ENCODE measurements around the gene RGS3.

The RGS3 gene

GRCh38 chr9:113477661-113478060 is 14.1 kb downstream of the RGS3 start:
- peaks cover 0 to 17% of the 10 kb centered on the region in 2 experiments for H3K27me3 ChIP-seq (ENCODE audit: control insufficient read depth in 1 of 2, insufficient read depth in 1 of 2, low read length in 2 of 2)
- H3K79me1 ChIP-seq (replicated peaks; ENCODE audit: low read length, poor library complexity, severe bottlenecking) = peaks cover 2% of the 10 kb centered on the region
- H3K4me2 ChIP-seq (ENCODE audit: low read length, poor library complexity, severe bottlenecking) = no peak overlapping the region
- no peak overlapping the region for H3K4ac ChIP-seq (ENCODE audit: low read depth in 1 of 2, low read length in 2 of 2)
- H2BK120ac ChIP-seq (ENCODE audit: low read depth, low read length) = no peak overlapping the region
- no peak overlapping the region for H3K18ac ChIP-seq (ENCODE audit: low read depth in 1 of 2, low read length in 2 of 2)
- no peak overlapping the region for H2BK15ac ChIP-seq (ENCODE audit: low read depth, poor library complexity, severe bottlenecking)
- WGBS = 93% methylated on average over 5 of the region's 5 CpGs
- no peak overlapping the region for H2AFZ ChIP-seq (ENCODE audit: low read depth, low read length)
- no peak for DNase-seq
- no peak overlapping the region for H4K8ac ChIP-seq (ENCODE audit: low read length)
- H3K36me3 ChIP-seq (ENCODE audit: control insufficient read depth in 1 of 2, insufficient read depth in 2 of 2, low read depth in 1 of 2, low read length in 2 of 2) = no peaks in the 10 kb centered on the region
- H3K14ac ChIP-seq (ENCODE audit: low read length in 2 of 2) = no peak overlapping the region
- no peak overlapping the region for H3K4me3 ChIP-seq (ENCODE audit: insufficient read depth in 1 of 2, low read depth in 1 of 2, low read length in 2 of 2)
- H3K9ac ChIP-seq (ENCODE audit: low read length) = no peak overlapping the region
- no peak overlapping the region for H2AK5ac ChIP-seq (ENCODE audit: low read length, severe bottlenecking)
- H3K4me1 ChIP-seq (ENCODE audit: control insufficient read depth, insufficient read depth, low read depth, low read length) = peaks cover 2% of the 10 kb centered on the region
- no peak overlapping the region for H4K91ac ChIP-seq (ENCODE audit: low read length)
- no peak overlapping the region for H3K27ac ChIP-seq (ENCODE audit: low read length, poor library complexity, severe bottlenecking)
- H2BK12ac ChIP-seq (ENCODE audit: low read length in 2 of 2) = no peak overlapping the region
- H3K23ac ChIP-seq (ENCODE audit: low read length in 2 of 2) = no peak overlapping the region
- H2BK5ac ChIP-seq (ENCODE audit: low read depth, low read length, poor library complexity, severe bottlenecking) = no peak overlapping the region
- no peaks in the 10 kb centered on the region for H3K9me3 ChIP-seq (ENCODE audit: control insufficient read depth, low read length)

DNA sequence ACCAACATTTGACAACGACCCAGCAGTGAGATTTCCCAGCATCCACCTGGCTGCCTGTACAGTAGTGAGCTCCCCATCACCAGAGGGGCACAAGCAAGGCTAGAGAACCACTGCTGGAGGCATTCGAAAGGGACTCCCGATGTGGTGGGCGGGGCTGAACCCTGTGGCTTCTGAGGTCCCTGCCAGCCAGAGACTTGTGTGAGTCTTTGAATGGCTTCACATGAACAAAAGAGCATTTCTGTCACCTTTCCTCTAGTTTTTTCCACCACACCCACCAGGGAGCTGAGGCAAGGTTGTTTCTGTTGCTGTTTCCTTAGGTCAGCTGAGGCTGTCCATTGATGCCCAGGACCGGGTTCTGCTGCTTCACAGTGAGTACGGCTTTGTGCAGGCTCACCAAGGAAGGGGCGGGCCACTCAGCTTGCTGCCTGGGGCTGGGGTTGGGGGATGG is 15.7 kb downstream of the RGS3 start:
- no peak overlapping the region for H2BK5ac ChIP-seq (ENCODE audit: low read depth, low read length, poor library complexity, severe bottlenecking)
- no peak overlapping the region for H3K14ac ChIP-seq (ENCODE audit: low read length in 2 of 2)
- peaks cover 2% of the 10 kb centered on the region for H3K4me1 ChIP-seq (ENCODE audit: control insufficient read depth, insufficient read depth, low read depth, low read length)
- H3K4me3 ChIP-seq (ENCODE audit: insufficient read depth in 1 of 2, low read depth in 1 of 2, low read length in 2 of 2) = no peak overlapping the region
- H3K27me3 ChIP-seq (ENCODE audit: control insufficient read depth in 1 of 2, insufficient read depth in 1 of 2, low read length in 2 of 2) = peaks cover 0 to 17% of the 10 kb centered on the region in 2 experiments
- DNase-seq = no peak
- no peak overlapping the region for H4K8ac ChIP-seq (ENCODE audit: low read length)
- H2BK15ac ChIP-seq (ENCODE audit: low read depth, poor library complexity, severe bottlenecking) = no peak overlapping the region
- no peak overlapping the region for H3K27ac ChIP-seq (ENCODE audit: low read length, poor library complexity, severe bottlenecking)
- no peak overlapping the region for H3K9ac ChIP-seq (ENCODE audit: low read length)
- H3K18ac ChIP-seq (ENCODE audit: low read depth in 1 of 2, low read length in 2 of 2) = no peak overlapping the region
- no peak overlapping the region for H2BK12ac ChIP-seq (ENCODE audit: low read length in 2 of 2)
- no peak overlapping the region for H3K4ac ChIP-seq (ENCODE audit: low read depth in 1 of 2, low read length in 2 of 2)
- no peaks in the 10 kb centered on the region for H3K9me3 ChIP-seq (ENCODE audit: control insufficient read depth, low read length)
- H3K23ac ChIP-seq (ENCODE audit: low read length in 2 of 2) = no peak overlapping the region
- no peak overlapping the region for H3K4me2 ChIP-seq (ENCODE audit: low read length, poor library complexity, severe bottlenecking)
- no peak overlapping the region for H2AFZ ChIP-seq (ENCODE audit: low read depth, low read length)
- WGBS = 86% methylated on average over 7 of the region's 7 CpGs
- no peak overlapping the region for H4K91ac ChIP-seq (ENCODE audit: low read length)
- H3K79me1 ChIP-seq (replicated peaks; ENCODE audit: low read length, poor library complexity, severe bottlenecking) = peaks cover 2% of the 10 kb centered on the region
- H3K36me3 ChIP-seq (ENCODE audit: control insufficient read depth in 1 of 2, insufficient read depth in 2 of 2, low read depth in 1 of 2, low read length in 2 of 2) = no peaks in the 10 kb centered on the region
- H2AK5ac ChIP-seq (ENCODE audit: low read length, severe bottlenecking) = no peak overlapping the region
- no peak overlapping the region for H2BK120ac ChIP-seq (ENCODE audit: low read depth, low read length)

GRCh38 chr9:113480612-113481011 is 17.1 kb downstream of the RGS3 start:
- Histone ChIP-seq H3K36me3 (ENCODE audit: control insufficient read depth in 1 of 2, insufficient read depth in 2 of 2, low read depth in 1 of 2, low read length in 2 of 2) (no peaks in the 10 kb centered on the region), H3K9me3 (ENCODE audit: control insufficient read depth, low read length) (no peaks in the 10 kb centered on the region), H3K9ac (ENCODE audit: low read length) (no peak overlapping the region), H3K4me1 (ENCODE audit: control insufficient read depth, insufficient read depth, low read depth, low read length) (peaks cover 6% of the 10 kb centered on the region), H2BK120ac (ENCODE audit: low read depth, low read length) (no peak overlapping the region), H2BK15ac (ENCODE audit: low read depth, poor library complexity, severe bottlenecking) (no peak overlapping the region), H3K79me1 (replicated peaks; ENCODE audit: low read length, poor library complexity, severe bottlenecking) (no peaks in the 10 kb centered on the region), H4K91ac (ENCODE audit: low read length) (no peak overlapping the region), H3K23ac (ENCODE audit: low read length in 2 of 2) (no peak overlapping the region), H3K27ac (ENCODE audit: low read length, poor library complexity, severe bottlenecking) (no peak overlapping the region), H3K4ac (ENCODE audit: low read depth in 1 of 2, low read length in 2 of 2) (no peak overlapping the region), H3K14ac (ENCODE audit: low read length in 2 of 2) (no peak overlapping the region), H3K27me3 (ENCODE audit: control insufficient read depth in 1 of 2, insufficient read depth in 1 of 2, low read length in 2 of 2) (peaks cover 0 to 17% of the 10 kb centered on the region in 2 experiments), H3K18ac (ENCODE audit: low read depth in 1 of 2, low read length in 2 of 2) (no peak overlapping the region), H2BK5ac (ENCODE audit: low read depth, low read length, poor library complexity, severe bottlenecking) (no peak overlapping the region), H4K8ac (ENCODE audit: low read length) (no peak overlapping the region), H2BK12ac (ENCODE audit: low read length in 2 of 2) (no peak overlapping the region), H2AK5ac (ENCODE audit: low read length, severe bottlenecking) (no peak overlapping the region), H3K4me3 (ENCODE audit: insufficient read depth in 1 of 2, low read depth in 1 of 2, low read length in 2 of 2) (no peak overlapping the region), H2AFZ (ENCODE audit: low read depth, low read length) (no peak overlapping the region), H3K4me2 (ENCODE audit: low read length, poor library complexity, severe bottlenecking) (no peak overlapping the region)
- 94% methylated on average over 4 of the region's 4 CpGs for WGBS
- no peak for DNase-seq

- H3K18ac ChIP-seq (ENCODE audit: low read depth in 1 of 2, low read length in 2 of 2) = no peak overlapping the region
- H3K4me3 ChIP-seq (ENCODE audit: insufficient read depth in 1 of 2, low read depth in 1 of 2, low read length in 2 of 2) = no peak overlapping the region
- H3K79me1 ChIP-seq (replicated peaks; ENCODE audit: low read length, poor library complexity, severe bottlenecking) = no peaks in the 10 kb centered on the region
- H3K4me1 ChIP-seq (ENCODE audit: control insufficient read depth, insufficient read depth, low read depth, low read length) = peaks cover 8% of the 10 kb centered on the region
- no peak overlapping the region for H3K27ac ChIP-seq (ENCODE audit: low read length, poor library complexity, severe bottlenecking)
- no peaks in the 10 kb centered on the region for H3K9me3 ChIP-seq (ENCODE audit: control insufficient read depth, low read length)
- H3K27me3 ChIP-seq (ENCODE audit: control insufficient read depth in 1 of 2, insufficient read depth in 1 of 2, low read length in 2 of 2) = peaks cover 0 to 17% of the 10 kb centered on the region in 2 experiments
- H2BK120ac ChIP-seq (ENCODE audit: low read depth, low read length) = no peak overlapping the region
- no peak overlapping the region for H2BK5ac ChIP-seq (ENCODE audit: low read depth, low read length, poor library complexity, severe bottlenecking)
- H4K91ac ChIP-seq (ENCODE audit: low read length) = no peak overlapping the region
- no peaks in the 10 kb centered on the region for H3K36me3 ChIP-seq (ENCODE audit: control insufficient read depth in 1 of 2, insufficient read depth in 2 of 2, low read depth in 1 of 2, low read length in 2 of 2)
- H2BK15ac ChIP-seq (ENCODE audit: low read depth, poor library complexity, severe bottlenecking) = no peak overlapping the region
- H4K8ac ChIP-seq (ENCODE audit: low read length) = no peak overlapping the region
- H3K9ac ChIP-seq (ENCODE audit: low read length) = no peak overlapping the region
- H2BK12ac ChIP-seq (ENCODE audit: low read length in 2 of 2) = no peak overlapping the region
- H3K23ac ChIP-seq (ENCODE audit: low read length in 2 of 2) = no peak overlapping the region
- WGBS = 91% methylated on average over 7 of the region's 7 CpGs
- no peak overlapping the region for H3K4ac ChIP-seq (ENCODE audit: low read depth in 1 of 2, low read length in 2 of 2)
- H2AFZ ChIP-seq (ENCODE audit: low read depth, low read length) = no peak overlapping the region
- no peak overlapping the region for H2AK5ac ChIP-seq (ENCODE audit: low read length, severe bottlenecking)
- no peak for DNase-seq
- no peak overlapping the region for H3K4me2 ChIP-seq (ENCODE audit: low read length, poor library complexity, severe bottlenecking)
- H3K14ac ChIP-seq (ENCODE audit: low read length in 2 of 2) = no peak overlapping the region
Measured at GRCh38 chr9:113481176-113481787, 17.8 kb downstream of the RGS3 start.

All from mesenchymal stem cell (in vitro differentiated cells and primary cell).